ENCODE results near the gene EBPL.

Gene EBPL

GRCh38 chr13:49690995-49691784 lies at the start of gene EBPL:
TSS of gene EBPL (minus strand) at chr13:49691486. CDS start at chr13:49691424, 62 bp downstream.
- TF ChIP-seq, protein P1, sequence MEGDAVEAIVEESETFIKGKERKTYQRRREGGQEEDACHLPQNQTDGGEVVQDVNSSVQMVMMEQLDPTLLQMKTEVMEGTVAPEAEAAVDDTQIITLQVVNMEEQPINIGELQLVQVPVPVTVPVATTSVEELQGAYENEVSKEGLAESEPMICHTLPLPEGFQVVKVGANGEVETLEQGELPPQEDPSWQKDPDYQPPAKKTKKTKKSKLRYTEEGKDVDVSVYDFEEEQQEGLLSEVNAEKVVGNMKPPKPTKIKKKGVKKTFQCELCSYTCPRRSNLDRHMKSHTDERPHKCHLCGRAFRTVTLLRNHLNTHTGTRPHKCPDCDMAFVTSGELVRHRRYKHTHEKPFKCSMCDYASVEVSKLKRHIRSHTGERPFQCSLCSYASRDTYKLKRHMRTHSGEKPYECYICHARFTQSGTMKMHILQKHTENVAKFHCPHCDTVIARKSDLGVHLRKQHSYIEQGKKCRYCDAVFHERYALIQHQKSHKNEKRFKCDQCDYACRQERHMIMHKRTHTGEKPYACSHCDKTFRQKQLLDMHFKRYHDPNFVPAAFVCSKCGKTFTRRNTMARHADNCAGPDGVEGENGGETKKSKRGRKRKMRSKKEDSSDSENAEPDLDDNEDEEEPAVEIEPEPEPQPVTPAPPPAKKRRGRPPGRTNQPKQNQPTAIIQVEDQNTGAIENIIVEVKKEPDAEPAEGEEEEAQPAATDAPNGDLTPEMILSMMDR (conservative IDR thresholded peaks at IDR 0.05; ENCODE audit: low read depth, low read length), result no peak
- Histone ChIP-seq H3K36me3 (ENCODE audit: insufficient read depth) (no peaks in the 10 kb centered on the region), H3K27me3 (ENCODE audit: insufficient read depth, low read depth) (no peaks in the 10 kb centered on the region), H3K79me2 (ENCODE audit: insufficient read depth, low read depth) (peaks cover 27% of the 10 kb centered on the region), H3K27ac (peak within 1 kb of the TSS; percentile 62), H3K4me2 (peak within 1 kb of the TSS; percentile 54), H3K4me3 (IDR thresholded peaks at IDR 0.05; ENCODE audit: insufficient read depth, low read depth, low read length) (no peak within 1 kb of the TSS), H3K4me1 (ENCODE audit: low read depth, poor library complexity, severe bottlenecking) (peaks cover 11% of the 10 kb centered on the region), H4K20me1 (ENCODE audit: insufficient read depth) (no peaks in the 10 kb centered on the region), H2AFZ (ENCODE audit: low read depth) (peak within 1 kb of the TSS; percentile 58), H3K9ac (peak within 1 kb of the TSS; percentile 79)

- H3K4me3 ChIP-seq (IDR thresholded peaks at IDR 0.05; ENCODE audit: insufficient read depth, low read depth, low read length), result no peak overlapping the region
- no peaks in the 10 kb centered on the region for H3K79me2 ChIP-seq (ENCODE audit: insufficient read depth, low read depth)
- no peaks in the 10 kb centered on the region for H3K4me1 ChIP-seq (ENCODE audit: low read depth, poor library complexity, severe bottlenecking)
- TF ChIP-seq, protein P1 (conservative IDR thresholded peaks at IDR 0.05; ENCODE audit: low read depth, low read length), result no peak
- H3K27ac ChIP-seq, result no peak overlapping the region
- H4K20me1 ChIP-seq (ENCODE audit: insufficient read depth), result no peaks in the 10 kb centered on the region
- no peak overlapping the region for H3K4me2 ChIP-seq
- no peaks in the 10 kb centered on the region for H3K27me3 ChIP-seq (ENCODE audit: insufficient read depth, low read depth)
- no peak overlapping the region for H2AFZ ChIP-seq (ENCODE audit: low read depth)
- no peak overlapping the region for H3K9ac ChIP-seq
- H3K36me3 ChIP-seq (ENCODE audit: insufficient read depth), result no peaks in the 10 kb centered on the region
Observed at GRCh38 chr13:49740870-49741269, 49.6 kb upstream of the EBPL start.

DNA sequence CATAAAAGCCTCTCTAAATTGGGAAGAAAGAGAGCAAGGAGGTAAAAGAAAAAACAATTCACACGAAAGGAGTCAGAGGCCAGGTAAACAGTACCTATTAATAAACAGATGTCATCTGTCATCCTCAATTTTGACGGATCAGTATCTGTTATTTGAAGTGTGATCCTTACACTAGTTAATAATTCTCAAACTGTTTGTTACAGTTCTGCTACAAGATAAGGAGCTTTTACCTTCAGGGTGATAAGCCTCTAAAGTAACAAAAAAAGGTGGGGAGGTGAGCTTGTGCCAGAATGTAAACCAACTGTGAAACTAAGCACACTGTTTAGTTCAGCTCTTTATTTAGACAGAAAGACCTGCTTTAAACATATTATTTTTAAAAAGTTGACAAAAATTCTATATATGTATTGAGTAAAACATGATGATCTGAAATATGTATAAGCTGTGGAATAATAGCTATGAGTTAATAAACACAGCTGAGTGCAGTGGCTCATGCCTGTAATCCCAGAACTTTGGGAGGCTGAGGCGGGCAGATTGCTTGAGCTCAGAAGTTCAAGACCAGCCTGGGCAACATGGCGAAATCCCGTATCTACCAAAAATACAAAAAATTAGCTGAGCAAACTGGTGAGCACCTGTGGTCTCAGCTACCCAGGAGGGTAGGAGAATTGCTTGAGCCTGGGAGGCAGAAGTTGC lies 48.4 kb upstream of the EBPL start:
- H4K20me1 ChIP-seq (ENCODE audit: insufficient read depth), result no peaks in the 10 kb centered on the region
- H3K79me2 ChIP-seq (ENCODE audit: insufficient read depth, low read depth), result no peaks in the 10 kb centered on the region
- no peak overlapping the region for H2AFZ ChIP-seq (ENCODE audit: low read depth)
- no peak overlapping the region for H3K9ac ChIP-seq
- H3K4me2 ChIP-seq, result no peak overlapping the region
- no peaks in the 10 kb centered on the region for H3K36me3 ChIP-seq (ENCODE audit: insufficient read depth)
- H3K27me3 ChIP-seq (ENCODE audit: insufficient read depth, low read depth), result no peaks in the 10 kb centered on the region
- H3K27ac ChIP-seq, result no peak overlapping the region
- H3K4me3 ChIP-seq (IDR thresholded peaks at IDR 0.05; ENCODE audit: insufficient read depth, low read depth, low read length), result no peak overlapping the region
- H3K4me1 ChIP-seq (ENCODE audit: low read depth, poor library complexity, severe bottlenecking), result no peaks in the 10 kb centered on the region
- TF ChIP-seq, protein P1 (conservative IDR thresholded peaks at IDR 0.05; ENCODE audit: low read depth, low read length), result no peak

- Histone ChIP-seq H2AFZ (ENCODE audit: low read depth) (no peak overlapping the region), H3K4me1 (ENCODE audit: low read depth, poor library complexity, severe bottlenecking) (no peaks in the 10 kb centered on the region), H4K20me1 (ENCODE audit: insufficient read depth) (no peaks in the 10 kb centered on the region), H3K79me2 (ENCODE audit: insufficient read depth, low read depth) (no peaks in the 10 kb centered on the region), H3K4me3 (IDR thresholded peaks at IDR 0.05; ENCODE audit: insufficient read depth, low read depth, low read length) (no peak overlapping the region), H3K9ac (no peak overlapping the region), H3K4me2 (no peak overlapping the region), H3K27ac (no peak overlapping the region), H3K36me3 (ENCODE audit: insufficient read depth) (no peaks in the 10 kb centered on the region), H3K27me3 (ENCODE audit: insufficient read depth, low read depth) (no peaks in the 10 kb centered on the region)
- TF ChIP-seq, protein P1 (conservative IDR thresholded peaks at IDR 0.05; ENCODE audit: low read depth, low read length), result no peak
Observed at GRCh38 chr13:49733181-49733951, 42.1 kb upstream of the EBPL start.
